Measurements from ENCODE around the gene COL4A2.
"Not testable (repeated sequence)": the region's sequence is repeated elsewhere in the genome, so short reads cannot be mapped to it uniquely, and the experiment has no call there.

The COL4A2 gene

DNA sequence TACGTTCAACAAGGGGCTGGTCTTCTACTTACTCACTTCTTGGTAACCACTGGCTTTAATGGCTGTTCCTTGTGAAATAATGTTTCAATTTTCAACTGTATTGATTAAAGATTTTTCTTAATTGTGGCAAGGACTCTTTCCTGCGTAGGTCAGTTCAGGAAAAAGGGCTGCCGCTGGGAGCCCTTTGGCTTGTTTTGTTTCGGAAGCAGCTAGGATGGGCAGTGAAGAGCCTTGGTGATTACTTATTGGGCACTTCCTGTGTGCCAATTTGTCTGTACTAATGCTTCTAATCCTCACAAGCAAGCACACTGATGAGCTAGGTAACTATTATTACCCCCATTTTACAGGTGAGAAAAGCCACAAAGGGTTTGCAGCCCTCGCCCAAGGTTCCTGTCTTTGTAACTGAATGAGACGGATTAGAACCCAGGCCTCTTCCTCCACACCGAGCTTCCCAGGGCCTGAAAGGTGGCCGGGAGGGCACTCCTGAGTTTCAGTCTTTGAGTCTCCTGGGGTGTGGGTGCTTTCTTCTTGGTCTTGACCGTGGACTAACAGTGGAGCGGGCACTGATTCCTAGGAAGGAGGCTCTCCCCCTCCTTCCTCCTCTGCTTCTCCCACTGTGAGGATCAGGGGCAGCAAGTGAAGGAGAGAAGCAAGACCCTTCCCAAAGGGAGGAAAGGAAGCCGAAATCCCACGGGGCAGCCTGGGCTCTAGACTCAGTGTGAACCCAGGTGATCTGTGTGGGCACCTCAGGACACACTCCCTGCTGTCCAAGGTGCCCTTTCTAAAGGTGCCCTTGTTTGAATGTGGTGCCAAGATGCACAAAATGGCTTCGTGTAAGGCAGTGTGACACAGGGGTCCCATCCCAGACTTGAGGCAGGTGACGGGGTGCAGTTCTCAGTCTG, 3.7 kb downstream of the COL4A2 start:
- DNase-seq (ENCODE audit: low spot score), result no peak
- no peak for TF ChIP-seq CTCF (conservative IDR thresholded peaks at IDR 0.05; ENCODE audit: low read depth)
- CTCF ChIA-PET, result no interaction called here
- peak overlapping the region; percentile 37 for H3K27ac ChIP-seq
- POLR2A ChIA-PET (ENCODE audit: low non-redundant PET), result no interaction called here

GRCh38 chr13:110311443-110312338, 4.6 kb downstream of the COL4A2 start:
- ChIA-PET CTCF (no interaction called here), POLR2A (ENCODE audit: low non-redundant PET) (no interaction called here)
- no peak for TF ChIP-seq CTCF (conservative IDR thresholded peaks at IDR 0.05; ENCODE audit: low read depth)
- H3K27ac ChIP-seq, result peak overlapping the region; percentile 37
- no peak for DNase-seq (ENCODE audit: low spot score)

DNA sequence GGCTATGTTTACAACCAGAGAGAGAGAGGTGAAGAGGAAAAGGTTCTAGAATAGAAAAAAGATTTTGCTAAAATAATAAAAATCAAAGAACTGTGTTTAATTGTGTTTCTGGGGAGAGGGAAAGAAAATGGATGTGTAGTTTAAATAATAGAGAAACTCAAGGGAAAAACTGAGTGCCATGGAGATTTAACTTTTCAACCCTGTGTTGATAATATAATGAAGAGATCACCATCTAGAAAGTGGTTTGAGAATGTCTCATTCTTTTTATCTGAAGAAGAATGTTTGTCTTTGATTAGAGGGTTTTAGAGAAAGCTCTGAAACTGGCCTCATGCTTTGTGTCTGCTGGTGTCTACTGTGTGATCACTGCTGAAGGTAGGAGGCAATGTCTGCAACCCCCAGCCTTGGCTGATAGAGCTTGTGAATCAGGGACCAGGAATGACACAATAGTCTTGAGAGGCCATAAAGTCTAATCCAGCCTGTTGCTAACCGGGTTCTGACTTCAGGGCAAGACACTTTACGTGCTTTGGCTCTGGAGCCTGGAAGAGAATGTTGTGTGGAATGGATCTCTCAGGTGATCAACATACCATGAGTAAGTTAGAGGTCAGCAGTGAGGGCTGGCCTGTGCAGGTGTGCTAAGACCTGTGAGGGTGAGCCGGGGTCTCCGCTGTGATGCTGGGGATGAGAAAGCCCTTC, 5.4 kb downstream of the COL4A2 start:
- no peak for DNase-seq (ENCODE audit: low spot score)
- CTCF ChIA-PET, result no interaction called here
- no peak for TF ChIP-seq CTCF (conservative IDR thresholded peaks at IDR 0.05; ENCODE audit: low read depth)
- POLR2A ChIA-PET (ENCODE audit: low non-redundant PET), result no interaction called here
- peak overlapping the region; percentile 24; the same call in 1 of the 2 replicates for H3K27ac ChIP-seq

- DNase-seq (ENCODE audit: low spot score); CTCF ChIA-PET; POLR2A ChIA-PET (ENCODE audit: low non-redundant PET); H3K27ac ChIP-seq: not testable (repeated sequence)
These were observed 6.2 kb downstream of the COL4A2 start for GRCh38 chr13:110313261-110313660.

DNA sequence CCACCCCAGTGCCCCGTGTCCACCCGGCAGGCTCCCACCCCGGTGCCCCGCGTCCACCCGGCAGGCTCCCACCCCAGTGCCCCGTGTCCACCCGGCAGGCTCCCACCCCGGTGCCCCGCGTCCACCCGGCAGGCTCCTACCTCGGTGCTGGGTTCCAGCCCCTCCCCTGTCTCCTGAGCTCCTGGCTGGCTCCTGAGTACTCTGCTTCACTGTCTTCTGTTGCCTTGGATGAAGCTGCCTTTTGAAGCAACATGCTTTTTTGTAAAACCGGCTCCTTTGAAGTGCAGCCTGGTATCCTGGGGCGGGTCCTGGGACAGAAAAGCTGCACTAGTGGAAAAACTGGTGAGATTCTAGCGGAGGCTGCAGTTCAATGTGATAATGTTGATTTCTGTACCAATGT, 6.6 kb downstream of the COL4A2 start:
- CTCF ChIA-PET; DNase-seq (ENCODE audit: low spot score); POLR2A ChIA-PET (ENCODE audit: low non-redundant PET); H3K27ac ChIP-seq: not testable (repeated sequence)

GRCh38 chr13:110314516-110315245, 7.6 kb downstream of the COL4A2 start:
- peak overlapping the region; percentile 62 for H3K27ac ChIP-seq
- CTCF ChIA-PET, result interaction anchor here (0.6 kb wide), 1 partner anchor 221 kb away, joined by 3 read pairs; no protein-coding TSS in a partner anchor
- no peak for DNase-seq (ENCODE audit: low spot score)
- no peak for TF ChIP-seq CTCF (conservative IDR thresholded peaks at IDR 0.05; ENCODE audit: low read depth)
- POLR2A ChIA-PET (ENCODE audit: low non-redundant PET), result no interaction called here

- no peak for TF ChIP-seq CTCF (conservative IDR thresholded peaks at IDR 0.05; ENCODE audit: low read depth)
- DNase-seq (ENCODE audit: low spot score), result no peak
- CTCF ChIA-PET, result interaction anchor here (0.5 kb wide), 1 partner anchor 98 kb away, joined by 3 read pairs; no protein-coding TSS in a partner anchor
- 0 out of 2 replicates have a peak overlapping the region, but pooled peaks have one; percentile 27 for H3K27ac ChIP-seq
- POLR2A ChIA-PET (ENCODE audit: low non-redundant PET), result no interaction called here
These were observed 9.1 kb downstream of the COL4A2 start for GRCh38 chr13:110316196-110316595.

All from RWPE1 (cell line).